ENCODE results near the gene OARD1. TPM values are rescaled to one million over a fixed set of nuclear protein-coding genes. Genes with fewer than 3 reads are reported as not detected.
"Not testable (repeated sequence)": the region's sequence is repeated elsewhere in the genome, so short reads cannot be mapped to it uniquely, and the experiment has no call there.

OARD1 gene, protein sequence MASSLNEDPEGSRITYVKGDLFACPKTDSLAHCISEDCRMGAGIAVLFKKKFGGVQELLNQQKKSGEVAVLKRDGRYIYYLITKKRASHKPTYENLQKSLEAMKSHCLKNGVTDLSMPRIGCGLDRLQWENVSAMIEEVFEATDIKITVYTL
- 82.5 TPM for polyA plus RNA-seq
- long read RNA-seq, donor 1, transcript OARD1-210 (6 exons, 3,330 nt): major isoform, 6 of 50 reads
- long read RNA-seq, donor 1, partial matches to known transcripts: 36 of 50 reads
- long read RNA-seq, donor 1, other reads (novel, unspliced or antisense): 0 of 50 reads
- long read RNA-seq, donor 2, transcript OARD1-202 (6 exons, 1,337 nt): minor isoform, 9 of 39 reads
- long read RNA-seq, donor 2, transcript OARD1-207 (5 exons, 819 nt): minor isoform, 5 of 39 reads
- long read RNA-seq, donor 2, transcript OARD1-210 (6 exons, 3,330 nt): major isoform, 10 of 39 reads
- long read RNA-seq, donor 2, partial matches to known transcripts: 11 of 39 reads
- long read RNA-seq, donor 2, other reads (novel, unspliced or antisense): 0 of 39 reads
- long read RNA-seq, donor 3, transcript OARD1-202 (6 exons, 1,337 nt): minor isoform, 9 of 39 reads
- long read RNA-seq, donor 3, transcript OARD1-210 (6 exons, 3,330 nt): major isoform, 11 of 39 reads
- long read RNA-seq, donor 3, transcript OARD1-203 (6 exons, 1,515 nt): minor isoform, 5 of 39 reads
- long read RNA-seq, donor 3, partial matches to known transcripts: 6 of 39 reads
- long read RNA-seq, donor 3, other reads (novel, unspliced or antisense): 0 of 39 reads
- long read RNA-seq, donor 4, partial matches to known transcripts: 0 of 3 reads
- long read RNA-seq, donor 4, other reads (novel, unspliced or antisense): 0 of 3 reads
- long read RNA-seq, donor 5, transcript OARD1-210 (6 exons, 3,330 nt): major isoform, 11 of 24 reads
- long read RNA-seq, donor 5, partial matches to known transcripts: 0 of 24 reads
- long read RNA-seq, donor 5, other reads (novel, unspliced or antisense): 0 of 24 reads
- long read RNA-seq, donor 6, transcript OARD1-202 (6 exons, 1,337 nt): major isoform, 9 of 29 reads
- long read RNA-seq, donor 6, partial matches to known transcripts: 8 of 29 reads
- long read RNA-seq, donor 6, other reads (novel, unspliced or antisense): 0 of 29 reads
- long read RNA-seq, donor 7, partial matches to known transcripts: 0 of 11 reads
- long read RNA-seq, donor 7, other reads (novel, unspliced or antisense): 0 of 11 reads
- long read RNA-seq, donor 8, transcript OARD1-210 (6 exons, 3,330 nt): major isoform, 10 of 66 reads
- long read RNA-seq, donor 8, transcript OARD1-202 (6 exons, 1,337 nt): minor isoform, 7 of 66 reads
- long read RNA-seq, donor 8, transcript OARD1-207 (5 exons, 819 nt): minor isoform, 5 of 66 reads
- long read RNA-seq, donor 8, transcript OARD1-203 (6 exons, 1,515 nt): minor isoform, 5 of 66 reads
- long read RNA-seq, donor 8, partial matches to known transcripts: 24 of 66 reads
- long read RNA-seq, donor 8, other reads (novel, unspliced or antisense): 6 of 66 reads
- long read RNA-seq, donor 9, transcript OARD1-210 (6 exons, 3,330 nt): major isoform, 14 of 38 reads
- long read RNA-seq, donor 9, partial matches to known transcripts: 10 of 38 reads
- long read RNA-seq, donor 9, other reads (novel, unspliced or antisense): 0 of 38 reads
- long read RNA-seq, donor 10, transcript OARD1-210 (6 exons, 3,330 nt): minor isoform, 8 of 73 reads
- long read RNA-seq, donor 10, transcript OARD1-207 (5 exons, 819 nt): minor isoform, 5 of 73 reads
- long read RNA-seq, donor 10, transcript OARD1-202 (6 exons, 1,337 nt): major isoform, 11 of 73 reads
- long read RNA-seq, donor 10, partial matches to known transcripts: 46 of 73 reads
- long read RNA-seq, donor 10, other reads (novel, unspliced or antisense): 0 of 73 reads
- long read RNA-seq, donor 11, transcript OARD1-203 (6 exons, 1,515 nt): minor isoform, 5 of 49 reads
- long read RNA-seq, donor 11, transcript OARD1-210 (6 exons, 3,330 nt): major isoform, 6 of 49 reads
- long read RNA-seq, donor 11, partial matches to known transcripts: 29 of 49 reads
- long read RNA-seq, donor 11, other reads (novel, unspliced or antisense): 0 of 49 reads

DNA sequence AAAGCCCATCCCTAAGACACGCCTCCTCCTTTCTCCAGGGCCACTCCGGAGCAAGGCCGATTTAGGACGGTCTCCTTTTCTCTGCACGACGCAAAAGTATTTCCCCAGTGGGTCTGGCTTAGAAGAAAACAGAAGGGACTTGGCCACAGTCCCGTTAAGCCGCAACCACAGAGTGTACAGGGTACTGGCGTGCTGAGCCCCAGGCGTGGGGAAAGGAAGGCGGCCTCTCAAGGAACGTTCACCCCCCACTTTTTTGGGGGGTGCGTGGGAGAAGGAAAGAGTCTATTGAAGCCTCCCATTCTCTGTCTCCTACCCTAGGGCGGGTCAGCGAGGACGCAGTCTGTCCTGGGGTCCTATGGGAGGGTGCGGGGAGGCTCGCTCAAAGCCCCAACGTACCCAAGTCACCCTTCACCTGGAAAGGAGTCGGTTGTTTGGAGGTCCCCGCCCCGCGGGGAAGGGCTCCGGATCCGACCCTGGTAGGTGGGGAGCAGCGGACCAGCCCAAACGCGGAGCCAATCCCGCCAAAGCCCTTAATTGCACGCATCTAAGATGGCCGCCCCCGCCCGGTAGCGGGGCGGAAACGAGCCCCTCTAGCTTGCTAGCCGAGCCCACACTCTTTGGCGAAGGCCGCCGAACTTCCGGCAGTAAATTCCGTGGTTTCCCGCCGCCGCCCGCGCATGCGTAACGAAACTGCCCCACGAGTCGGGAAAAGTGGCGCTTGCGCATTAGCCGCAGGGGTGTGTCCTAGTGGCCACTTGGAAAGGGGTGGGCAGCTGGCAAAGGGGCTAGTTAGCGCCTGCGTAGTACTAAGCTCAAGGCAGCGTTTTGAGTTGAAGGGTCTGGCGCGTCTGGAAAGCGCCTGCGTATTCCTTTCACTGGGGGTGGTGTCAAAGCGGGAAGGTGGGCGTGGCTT lies at the start of gene OARD1:
OARD1 (minus strand) TSS at position 434 of the 913 bp plus-strand sequence. CDS start 722 bp downstream, outside the sequence.
- peaks cover 20% of the 10 kb centered on the region for H3K36me3 ChIP-seq (ENCODE audit: control insufficient read depth, insufficient read depth, low read length)
- peak within 1 kb of the TSS; percentile 98 for H3K27ac ChIP-seq (ENCODE audit: low read length)
- no peaks in the 10 kb centered on the region for H3K9me3 ChIP-seq (ENCODE audit: control insufficient read depth, low read depth, low read length)
- peak within 1 kb of the TSS; percentile 95 for H3K4me3 ChIP-seq (ENCODE audit: low read length)
- peak; percentile 100 for DNase-seq
- WGBS (ENCODE audit: insufficient coverage, low lambda C conversion rate): no CpG with 5 or more reads among the region's 63 CpGs
- no peaks in the 10 kb centered on the region for H3K27me3 ChIP-seq (ENCODE audit: control insufficient read depth, insufficient read depth, low read length)
- H3K4me1 ChIP-seq (ENCODE audit: control insufficient read depth, insufficient read depth, low read length): peaks cover 19% of the 10 kb centered on the region

DNA sequence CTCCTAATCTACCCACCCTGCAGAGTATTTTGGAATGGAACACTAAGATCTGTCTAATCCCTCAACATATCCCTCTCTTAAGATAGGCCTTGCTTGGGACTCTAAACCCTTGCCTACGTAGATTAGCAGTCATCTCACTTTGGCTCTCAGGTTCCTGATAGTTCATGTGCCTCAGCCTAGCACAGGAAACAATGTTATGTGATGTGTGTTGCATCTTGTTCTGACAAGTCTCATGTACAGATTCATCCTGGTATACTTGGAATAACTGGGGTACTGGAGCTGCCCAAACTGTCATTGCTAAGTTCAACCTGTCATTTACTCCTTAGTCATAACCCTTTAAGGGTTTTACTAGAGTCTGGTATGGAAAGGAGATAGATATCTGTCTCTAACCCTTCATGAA lies 47.9 kb upstream of the OARD1 start:
- H3K27me3 ChIP-seq (ENCODE audit: control insufficient read depth, insufficient read depth, low read length): no peaks in the 10 kb centered on the region
- no peaks in the 10 kb centered on the region for H3K4me1 ChIP-seq (ENCODE audit: control insufficient read depth, insufficient read depth, low read length)
- no peak for DNase-seq
- WGBS (ENCODE audit: insufficient coverage, low lambda C conversion rate): no CpG with 5 or more reads among the region's 1 CpG
- H3K36me3 ChIP-seq (ENCODE audit: control insufficient read depth, insufficient read depth, low read length): peaks cover 3% of the 10 kb centered on the region
- no peaks in the 10 kb centered on the region for H3K9me3 ChIP-seq (ENCODE audit: control insufficient read depth, low read depth, low read length)
- no peak overlapping the region for H3K27ac ChIP-seq (ENCODE audit: low read length)
- no peak overlapping the region for H3K4me3 ChIP-seq (ENCODE audit: low read length)

DNA sequence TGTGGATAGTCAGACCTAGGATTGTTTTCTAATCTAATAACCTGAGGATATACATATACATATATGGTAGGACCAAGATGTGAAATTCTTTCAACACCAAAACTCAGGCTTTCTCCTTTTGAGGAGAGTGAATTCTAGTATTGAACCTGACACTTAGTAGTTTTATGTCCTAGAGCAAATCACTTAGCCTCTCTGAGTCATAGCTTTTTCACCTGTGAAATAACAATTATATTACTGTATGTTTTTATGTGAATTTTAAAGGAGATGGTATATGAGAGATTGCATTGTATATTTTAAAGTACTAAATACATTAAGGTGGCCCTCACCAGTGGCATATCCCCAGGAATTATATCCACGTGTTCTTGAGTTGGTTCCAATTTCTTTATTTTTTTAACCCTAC lies 47.4 kb upstream of the OARD1 start:
- H3K9me3 ChIP-seq (ENCODE audit: control insufficient read depth, low read depth, low read length): no peaks in the 10 kb centered on the region
- H3K27ac ChIP-seq (ENCODE audit: low read length): no peak overlapping the region
- H3K4me1 ChIP-seq (ENCODE audit: control insufficient read depth, insufficient read depth, low read length): no peaks in the 10 kb centered on the region
- no peak overlapping the region for H3K4me3 ChIP-seq (ENCODE audit: low read length)
- no peak for DNase-seq
- peaks cover 3% of the 10 kb centered on the region for H3K36me3 ChIP-seq (ENCODE audit: control insufficient read depth, insufficient read depth, low read length)
- H3K27me3 ChIP-seq (ENCODE audit: control insufficient read depth, insufficient read depth, low read length): no peaks in the 10 kb centered on the region
- whole genome bisulfite sequencing (ENCODE audit: insufficient coverage, low lambda C conversion rate): 78% methylated on average over 1 of the region's 1 CpG

DNA sequence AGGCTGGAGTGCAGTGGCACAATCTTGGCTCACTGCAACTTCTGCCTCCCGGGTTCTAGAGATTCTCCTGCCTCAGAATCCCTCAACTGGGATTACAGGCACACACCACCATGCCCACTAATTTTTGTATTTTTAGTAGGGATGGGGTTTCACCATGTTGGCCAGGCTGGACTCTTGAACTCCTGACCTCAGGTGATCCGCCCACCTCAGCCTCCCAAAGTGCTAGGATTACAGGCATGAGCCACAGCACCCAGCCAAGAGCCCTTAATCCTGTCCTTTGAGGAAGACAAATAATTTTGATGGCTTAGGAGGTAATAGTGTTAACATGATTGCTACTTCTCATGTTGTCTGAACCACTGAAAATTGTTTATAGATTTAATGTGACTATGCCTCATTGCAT lies 42.9 kb upstream of the OARD1 start:
- DNase-seq; H3K4me3 ChIP-seq (ENCODE audit: low read length); H3K4me1 ChIP-seq (ENCODE audit: control insufficient read depth, insufficient read depth, low read length); H3K36me3 ChIP-seq (ENCODE audit: control insufficient read depth, insufficient read depth, low read length); H3K9me3 ChIP-seq (ENCODE audit: control insufficient read depth, low read depth, low read length); H3K27ac ChIP-seq (ENCODE audit: low read length); H3K27me3 ChIP-seq (ENCODE audit: control insufficient read depth, insufficient read depth, low read length): not testable (repeated sequence)
- WGBS (ENCODE audit: insufficient coverage, low lambda C conversion rate): no CpG with 5 or more reads among the region's 2 CpGs

DNA sequence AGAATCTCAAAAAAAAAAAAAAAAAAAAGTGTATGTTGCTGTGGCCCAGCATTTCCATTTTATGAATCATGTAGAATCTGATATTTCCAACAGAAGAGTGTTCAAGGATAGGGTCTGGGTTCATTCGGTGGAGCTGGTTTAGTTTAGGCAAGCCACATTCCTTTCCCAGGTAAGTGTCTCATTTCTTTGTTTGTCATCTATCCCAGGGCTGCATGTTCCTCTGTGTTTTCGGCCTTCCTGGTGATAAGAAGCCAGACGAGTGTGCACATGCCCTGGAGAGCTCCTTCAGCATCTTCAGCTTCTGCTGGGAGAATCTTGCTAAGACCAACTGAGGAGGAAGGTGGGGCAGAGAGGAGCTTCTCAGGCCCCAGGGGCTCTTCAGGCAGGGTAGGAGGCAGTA lies 38.9 kb upstream of the OARD1 start:
- Histone ChIP-seq H3K27ac (ENCODE audit: low read length) (no peak overlapping the region), H3K9me3 (ENCODE audit: control insufficient read depth, low read depth, low read length) (no peaks in the 10 kb centered on the region), H3K27me3 (ENCODE audit: control insufficient read depth, insufficient read depth, low read length) (no peaks in the 10 kb centered on the region), H3K4me3 (ENCODE audit: low read length) (no peak overlapping the region), H3K4me1 (ENCODE audit: control insufficient read depth, insufficient read depth, low read length) (no peaks in the 10 kb centered on the region), H3K36me3 (ENCODE audit: control insufficient read depth, insufficient read depth, low read length) (no peaks in the 10 kb centered on the region)
- no peak for DNase-seq
- WGBS (ENCODE audit: insufficient coverage, low lambda C conversion rate): no CpG with 5 or more reads among the region's 3 CpGs

DNA sequence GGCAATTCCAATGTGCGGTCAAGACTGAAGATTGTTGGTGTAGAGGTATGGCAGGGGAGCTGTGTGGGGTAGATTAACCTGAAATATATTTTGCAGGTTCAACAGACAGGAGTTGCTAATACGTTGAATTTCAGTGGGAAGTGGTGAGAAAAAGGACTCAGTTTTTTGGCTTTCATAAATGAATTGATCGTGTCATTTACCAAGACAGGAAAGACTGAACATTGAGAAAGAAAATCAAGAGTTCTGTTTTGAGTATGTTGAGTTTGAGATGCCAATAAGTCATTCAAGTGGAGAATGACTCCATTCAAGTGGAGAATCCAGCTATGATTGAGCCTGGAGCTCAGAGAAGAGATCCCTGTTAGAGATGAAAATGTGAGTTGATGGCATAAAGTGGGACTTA lies 31.7 kb upstream of the OARD1 start:
- WGBS (ENCODE audit: insufficient coverage, low lambda C conversion rate): 100% methylated on average over 2 of the region's 3 CpGs
- no peaks in the 10 kb centered on the region for H3K4me1 ChIP-seq (ENCODE audit: control insufficient read depth, insufficient read depth, low read length)
- peaks cover 4% of the 10 kb centered on the region for H3K9me3 ChIP-seq (ENCODE audit: control insufficient read depth, low read depth, low read length)

DNA sequence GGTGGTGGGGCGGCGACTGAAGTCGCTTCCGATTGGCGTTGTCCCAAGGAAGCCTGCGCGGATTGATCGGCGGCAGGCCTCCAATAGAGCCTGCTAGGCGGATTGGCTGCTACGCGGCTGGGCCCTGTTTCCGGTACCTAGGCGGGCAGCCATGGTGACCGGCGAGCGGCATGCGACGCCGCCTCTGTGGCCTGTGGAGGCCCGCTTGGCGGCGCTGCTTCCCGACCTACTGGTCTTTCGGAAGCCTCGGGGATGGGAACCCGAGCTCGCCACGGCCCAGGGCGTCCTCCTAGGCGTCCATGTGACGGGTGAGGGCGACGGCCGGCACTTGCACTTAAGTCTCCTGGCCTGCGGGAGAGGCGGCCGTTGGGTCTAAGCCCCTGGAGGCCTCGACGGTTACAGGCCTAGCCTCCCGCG lies 28.7 kb upstream of the OARD1 start:
- peaks cover 4% of the 10 kb centered on the region for H3K9me3 ChIP-seq (ENCODE audit: control insufficient read depth, low read depth, low read length)
- DNase-seq: no peak
- H3K4me1 ChIP-seq (ENCODE audit: control insufficient read depth, insufficient read depth, low read length): no peaks in the 10 kb centered on the region
- H3K27me3 ChIP-seq (ENCODE audit: control insufficient read depth, insufficient read depth, low read length): no peaks in the 10 kb centered on the region
- H3K4me3 ChIP-seq (ENCODE audit: low read length): no peak overlapping the region
- WGBS (ENCODE audit: insufficient coverage, low lambda C conversion rate): no CpG with 5 or more reads among the region's 42 CpGs
- H3K36me3 ChIP-seq (ENCODE audit: control insufficient read depth, insufficient read depth, low read length): peaks cover 51% of the 10 kb centered on the region
- no peak overlapping the region for H3K27ac ChIP-seq (ENCODE audit: low read length)

More for the DNA sequence above, 31.7 kb upstream of the OARD1 start:
- Histone ChIP-seq H3K27me3 (ENCODE audit: control insufficient read depth, insufficient read depth, low read length) (no peaks in the 10 kb centered on the region), H3K36me3 (ENCODE audit: control insufficient read depth, insufficient read depth, low read length) (peaks cover 23% of the 10 kb centered on the region), H3K4me3 (ENCODE audit: low read length) (no peak overlapping the region), H3K27ac (ENCODE audit: low read length) (no peak overlapping the region)
- DNase-seq: no peak

DNA sequence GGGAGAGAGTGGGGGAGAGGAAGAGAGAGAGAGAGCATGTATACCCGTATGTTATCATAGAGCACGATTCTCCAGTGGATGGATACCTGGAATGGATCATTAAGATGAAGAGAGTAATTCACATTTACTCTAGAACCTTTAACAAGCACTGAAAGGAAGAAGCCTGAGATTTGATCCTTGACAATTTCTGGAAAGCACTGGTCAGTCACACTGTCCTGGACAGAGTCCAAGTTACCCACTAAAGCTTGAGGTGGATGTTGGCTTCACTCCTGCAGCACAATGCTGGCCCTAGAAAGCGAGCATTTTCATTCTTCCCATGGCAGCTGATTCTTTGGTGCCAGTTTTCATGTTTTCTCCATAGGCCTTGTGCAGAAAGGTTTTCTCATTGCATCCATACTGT lies 26.2 kb upstream of the OARD1 start:
- no peak for DNase-seq
- H3K9me3 ChIP-seq (ENCODE audit: control insufficient read depth, low read depth, low read length): peaks cover 4% of the 10 kb centered on the region
- H3K27me3 ChIP-seq (ENCODE audit: control insufficient read depth, insufficient read depth, low read length): no peaks in the 10 kb centered on the region
- H3K4me1 ChIP-seq (ENCODE audit: control insufficient read depth, insufficient read depth, low read length): no peaks in the 10 kb centered on the region
- H3K27ac ChIP-seq (ENCODE audit: low read length): no peak overlapping the region
- H3K4me3 ChIP-seq (ENCODE audit: low read length): no peak overlapping the region
- WGBS (ENCODE audit: insufficient coverage, low lambda C conversion rate): 92% methylated on average over 2 of the region's 3 CpGs
- peaks cover 72% of the 10 kb centered on the region for H3K36me3 ChIP-seq (ENCODE audit: control insufficient read depth, insufficient read depth, low read length)

Data from large intestine (tissue), 12 donors.